Stimulated activated effector memory CD8-positive, alpha-beta T cell treated with anti-CD3 and anti-CD28 coated beads, Interleukin-12 subunit alpha, Interleukin-12 subunit beta, amount 100 ng/mL, for 72 hours (primary cell): ENCODE measurements around the gene RUNDC3A.

Experiments used
- ATAC-seq: fragments of 150-1000 bp; cut with Tn5 transposase; 2 replicates; pipeline ENCODE4 v1.10.0; 2021
- DNase-seq, 2 donors: peaks; one replicate each; pipeline ENCODE4 v3.0.0; 2021 to 2022; ENCODE audit warnings: low spot score in 2 of 2
- H3K27ac Mint-ChIP-seq: one replicate; pipeline ENCODE4 v1.8.0; 2022; ENCODE audit warnings: mild to moderate bottlenecking, mixed read lengths
- H3K36me3 Mint-ChIP-seq: one replicate; pipeline ENCODE4 v1.8.0; 2022; ENCODE audit warnings: mild to moderate bottlenecking, mixed read lengths
- H3K4me1 Mint-ChIP-seq: one replicate; pipeline ENCODE4 v1.8.0; 2022; ENCODE audit warnings: mixed read lengths
- H3K4me3 Mint-ChIP-seq: one replicate; pipeline ENCODE4 v1.8.0; 2022; ENCODE audit warnings: mild to moderate bottlenecking, mixed read lengths
- H3K9me3 Mint-ChIP-seq: one replicate; pipeline ENCODE4 v1.8.0; 2022; ENCODE audit warnings: mixed read lengths

Gene RUNDC3A

GRCh38 chr17:44310609-44311376, 2.4 kb downstream of the RUNDC3A start:
- Mint-ChIP-seq H3K4me1 (peaks cover 35% of the 10 kb centered on the region), H3K27ac (no peak overlapping the region), H3K36me3 (no peaks in the 10 kb centered on the region), H3K9me3 (no peaks in the 10 kb centered on the region), H3K4me3 (no peak overlapping the region)
- DNase-seq, result no peak
- no peak for ATAC-seq

GRCh38 chr17:44311562-44312181, 3.3 kb downstream of the RUNDC3A start:
- no peak overlapping the region for H3K27ac Mint-ChIP-seq
- DNase-seq (no peak), ATAC-seq (no peak)
- H3K36me3 Mint-ChIP-seq, result no peaks in the 10 kb centered on the region
- H3K4me3 Mint-ChIP-seq, result no peak overlapping the region
- H3K4me1 Mint-ChIP-seq, result peaks cover 41% of the 10 kb centered on the region
- no peaks in the 10 kb centered on the region for H3K9me3 Mint-ChIP-seq

- H3K9me3 Mint-ChIP-seq, result no peaks in the 10 kb centered on the region
- ATAC-seq, result no peak
- H3K4me3 Mint-ChIP-seq, result no peak overlapping the region
- H3K36me3 Mint-ChIP-seq, result no peaks in the 10 kb centered on the region
- no peak for DNase-seq
- peaks cover 32% of the 10 kb centered on the region for H3K4me1 Mint-ChIP-seq
- no peak overlapping the region for H3K27ac Mint-ChIP-seq
Observed at GRCh38 chr17:44312396-44313104, 4.1 kb downstream of the RUNDC3A start.

GRCh38 chr17:44314031-44314430, 5.6 kb downstream of the RUNDC3A start:
- Mint-ChIP-seq H3K4me3 (peak overlapping the region; percentile 72), H3K4me1 (peaks cover 28% of the 10 kb centered on the region), H3K36me3 (no peaks in the 10 kb centered on the region), H3K27ac (no peak overlapping the region), H3K9me3 (no peaks in the 10 kb centered on the region)
- DNase-seq (no peak), ATAC-seq (no peak)

- Mint-ChIP-seq H3K4me3 (peak overlapping the region; percentile 72), H3K4me1 (peaks cover 24% of the 10 kb centered on the region), H3K36me3 (peaks cover 4% of the 10 kb centered on the region), H3K9me3 (no peaks in the 10 kb centered on the region), H3K27ac (no peak overlapping the region)
- ATAC-seq (no peak), DNase-seq (no peak)
Observed at GRCh38 chr17:44314524-44314868, 6.1 kb downstream of the RUNDC3A start.

- Mint-ChIP-seq H3K4me3 (peak overlapping the region; percentile 72), H3K27ac (no peak overlapping the region), H3K9me3 (no peaks in the 10 kb centered on the region), H3K4me1 (peaks cover 18% of the 10 kb centered on the region), H3K36me3 (peaks cover 7% of the 10 kb centered on the region)
- ATAC-seq, result peak; percentile 65
- no peak for DNase-seq
Observed at GRCh38 chr17:44314869-44315661, 6.7 kb downstream of the RUNDC3A start.

GRCh38 chr17:44315760-44316731, 7.6 kb downstream of the RUNDC3A start:
- Mint-ChIP-seq H3K9me3 (no peaks in the 10 kb centered on the region), H3K4me1 (peaks cover 19% of the 10 kb centered on the region), H3K27ac (no peak overlapping the region), H3K36me3 (peaks cover 13% of the 10 kb centered on the region), H3K4me3 (peak overlapping the region; percentile 72)
- ATAC-seq (no peak), DNase-seq (no peak)

GRCh38 chr17:44317545-44317944, 9.1 kb downstream of the RUNDC3A start:
- no peak for ATAC-seq
- no peak overlapping the region for H3K4me3 Mint-ChIP-seq

GRCh38 chr17:44318077-44318892, 9.9 kb downstream of the RUNDC3A start:
- peaks cover 37% of the 10 kb centered on the region for H3K4me1 Mint-ChIP-seq
- no peak overlapping the region for H3K27ac Mint-ChIP-seq
- ATAC-seq, result no peak
- H3K36me3 Mint-ChIP-seq, result peaks cover 32% of the 10 kb centered on the region
- no peak for DNase-seq
- no peak overlapping the region for H3K4me3 Mint-ChIP-seq
- H3K9me3 Mint-ChIP-seq, result no peaks in the 10 kb centered on the region

More at GRCh38 chr17:44317545-44317944, 9.1 kb downstream of the RUNDC3A start:
- Mint-ChIP-seq H3K4me1 (peaks cover 30% of the 10 kb centered on the region), H3K27ac (no peak overlapping the region), H3K9me3 (no peaks in the 10 kb centered on the region), H3K36me3 (peaks cover 28% of the 10 kb centered on the region)
- DNase-seq, result no peak

- no peak for ATAC-seq
- H3K27ac Mint-ChIP-seq, result no peak overlapping the region
- DNase-seq, result no peak
- peaks cover 32% of the 10 kb centered on the region for H3K36me3 Mint-ChIP-seq
- H3K4me1 Mint-ChIP-seq, result peaks cover 46% of the 10 kb centered on the region
- no peaks in the 10 kb centered on the region for H3K9me3 Mint-ChIP-seq
- H3K4me3 Mint-ChIP-seq, result no peak overlapping the region
Observed at GRCh38 chr17:44320066-44320465, 11.7 kb downstream of the RUNDC3A start.

GRCh38 chr17:44321246-44322120, 13.1 kb downstream of the RUNDC3A start:
- Mint-ChIP-seq H3K9me3 (no peaks in the 10 kb centered on the region), H3K27ac (no peak overlapping the region), H3K36me3 (peaks cover 32% of the 10 kb centered on the region), H3K4me1 (peaks cover 34% of the 10 kb centered on the region), H3K4me3 (no peak overlapping the region)
- no peak for ATAC-seq
- no peak for DNase-seq

GRCh38 chr17:44322236-44322895, 14.0 kb downstream of the RUNDC3A start:
- peaks cover 32% of the 10 kb centered on the region for H3K36me3 Mint-ChIP-seq
- H3K27ac Mint-ChIP-seq, result no peak overlapping the region
- no peaks in the 10 kb centered on the region for H3K9me3 Mint-ChIP-seq
- peak overlapping the region; percentile 91 for H3K4me3 Mint-ChIP-seq
- DNase-seq (no peak), ATAC-seq (no peak)
- H3K4me1 Mint-ChIP-seq, result peaks cover 39% of the 10 kb centered on the region
